K562 (cell line): ENCODE measurements around the gene USP12. TPM values are rescaled to one million over a fixed set of nuclear protein-coding genes. Genes with fewer than 3 reads are reported as not detected.

ENCODE experiments used
- CHD4 ChIP-seq: fragments of 200-600 bp; sonication (generic); IDR thresholded peaks from 3 replicates; pipeline ENCODE4 v1.6.1; 2012; ENCODE audit warnings: low read depth, mild to moderate bottlenecking, mixed read lengths, low read length, inconsistent platforms; ENCODE audit not compliant: insufficient read depth, insufficient replicate concordance, poor library complexity, severe bottlenecking
- DMBX1 ChIP-seq: fragments of 250-450 bp; sonication (Bioruptor Pico); IDR thresholded peaks from 2 replicates; pipeline ENCODE4 v1.8.0; 2022; ENCODE audit warnings: inconsistent platforms, mild to moderate bottlenecking, moderate library complexity, borderline replicate concordance
- DPF2 ChIP-seq: fragments of 450-650 bp; IDR thresholded peaks from 2 replicates; pipeline ENCODE4 v1.6.1; 2016
- MCM5 ChIP-seq: fragments of 450-650 bp; IDR thresholded peaks from 2 replicates; pipeline ENCODE4 v1.6.1; 2016; ENCODE audit warnings: low read depth
- NCOA4 ChIP-seq: fragments of 450-650 bp; IDR thresholded peaks from 2 replicates; pipeline ENCODE4 v1.6.1; 2018; ENCODE audit warnings: mild to moderate bottlenecking; ENCODE audit not compliant: partially characterized antibody
- POLR2A ChIP-seq: fragments of 450-650 bp; conservative IDR thresholded peaks from 2 replicates; pipeline ENCODE4 v1.6.1; 2016
- RFX1 ChIP-seq: fragments of 450-650 bp; IDR thresholded peaks from 2 replicates; pipeline ENCODE4 v1.6.1; 2016; ENCODE audit warnings: mild to moderate bottlenecking, moderate library complexity
- SNIP1 ChIP-seq: fragments of 450-650 bp; IDR thresholded peaks from 2 replicates; pipeline ENCODE4 v1.7.1; 2017; ENCODE audit warnings: low read depth, mild to moderate bottlenecking
- TARDBP ChIP-seq: fragments of 450-650 bp; IDR thresholded peaks from 2 replicates; pipeline ENCODE4 v1.6.1; 2016
- TCF7 ChIP-seq: sonication (generic); IDR thresholded peaks from 2 replicates; pipeline ENCODE4 v1.6.1; 2016; ENCODE audit warnings: antibody characterized with exemption, borderline replicate concordance
- ZNF124 ChIP-seq: sonication (generic); formaldehyde crosslinking; IDR thresholded peaks from 2 replicates; pipeline ENCODE4 v1.8.1; 2022; ENCODE audit warnings: missing genetic modification reagents
- ZNF551 ChIP-seq: fragments of 250-450 bp; sonication (Bioruptor Pico); IDR thresholded peaks from 2 replicates; pipeline ENCODE4 v1.5.0; 2021; ENCODE audit warnings: mild to moderate bottlenecking, moderate library complexity
- ZNF695 ChIP-seq: fragments of 450-650 bp; formaldehyde crosslinking; IDR thresholded peaks from 2 replicates; pipeline ENCODE4 v1.4.0; 2020; ENCODE audit warnings: mild to moderate bottlenecking, moderate library complexity
- polyA plus RNA-seq, 8 experiments: library from polyadenylated mRNA; depleted of rRNA in 4 of 8; stranded (reverse) in 5 of 8; unstranded in 3 of 8; fragments of >200 nt; fragmentation: Nextera tagmentation in 2 of 8; fragmentation: Illumina TruSeq in 1 of 8; extraction: Ambion mirVana in 2 of 8; extraction: Trizol in 1 of 8; gene quantifications; 2 replicates each; pipeline versions ENCODE4 v1.2.1 to v1.2.3, GENCODE V29; 2011 to 2014; ENCODE audit warnings: inconsistent platforms in 1 of 8, missing spikeins in 1 of 8
- total RNA-seq, 7 experiments: library from RNA; depleted of rRNA in 6 of 7; stranded (reverse); fragments of >200 nt in 6 of 7; fragmentation: Illumina TruSeq in 2 of 7; extraction: Trizol in 2 of 7; gene quantifications; 2 replicates each; pipeline versions ENCODE4 v1.2.1 to v1.2.3, GENCODE V29; 2011 to 2021; ENCODE audit warnings: low replicate concordance in 1 of 7
- TF ChIP-seq, protein P1 (sequence below): fragments of 450-650 bp; formaldehyde crosslinking; IDR thresholded peaks from 2 replicates; pipeline ENCODE4 v1.4.0; 2020; ENCODE audit warnings: mild to moderate bottlenecking, mixed read lengths
- TF ChIP-seq, protein P2 (sequence below): sonication (generic); formaldehyde crosslinking; IDR thresholded peaks from 2 replicates; pipeline ENCODE4 v1.4.0; 2020; ENCODE audit warnings: mild to moderate bottlenecking, missing genetic modification reagents
- TF ChIP-seq, protein P3 (sequence below): fragments of 450-650 bp; IDR thresholded peaks from 2 replicates; pipeline ENCODE4 v1.6.1; 2017; ENCODE audit warnings: antibody characterized with exemption
- TF ChIP-seq, protein P4 (sequence below): fragments of 450-650 bp; IDR thresholded peaks from 2 replicates; pipeline ENCODE4 v1.7.1; 2018; ENCODE audit warnings: mild to moderate bottlenecking, low read depth; ENCODE audit not compliant: partially characterized antibody

Gene USP12
- total and polyA plus RNA-seq, 9 of the 15 experiments (the other 6 are each of a cell fraction or from before 2014, with no cell fraction given), result 1.8 to 20.5 (median 13.3) TPM

DNA sequence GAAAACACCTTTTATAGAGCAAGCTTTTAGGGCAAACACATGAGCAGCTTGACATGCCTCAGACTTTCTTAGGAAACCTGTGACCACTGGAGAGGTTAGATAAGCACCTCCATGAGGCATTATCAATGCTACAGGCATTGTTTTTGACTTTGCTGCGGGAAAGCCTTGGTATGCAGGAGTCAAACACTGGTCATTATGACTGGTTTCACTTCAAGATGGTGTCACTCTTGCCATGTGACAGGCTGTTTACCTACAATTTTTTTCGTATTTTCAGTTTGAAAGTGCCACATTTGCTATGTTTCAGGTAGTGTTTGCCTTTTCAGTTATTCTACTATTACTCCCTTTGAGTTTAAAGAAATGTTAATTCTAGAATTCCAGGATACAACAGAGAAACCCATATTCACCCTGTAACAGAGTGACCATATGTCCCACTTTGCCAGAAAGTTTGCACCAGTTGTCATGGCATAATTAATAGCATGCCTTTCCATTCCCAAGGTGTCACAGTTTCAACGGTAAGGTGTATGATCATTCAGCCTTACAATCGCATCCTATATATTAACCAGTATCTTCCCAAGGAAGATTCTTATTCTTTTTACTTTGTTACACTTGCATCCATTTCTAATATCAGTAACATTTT, 33.0 kb downstream of the USP12 start (continued):
- TF ChIP-seq, protein P1, sequence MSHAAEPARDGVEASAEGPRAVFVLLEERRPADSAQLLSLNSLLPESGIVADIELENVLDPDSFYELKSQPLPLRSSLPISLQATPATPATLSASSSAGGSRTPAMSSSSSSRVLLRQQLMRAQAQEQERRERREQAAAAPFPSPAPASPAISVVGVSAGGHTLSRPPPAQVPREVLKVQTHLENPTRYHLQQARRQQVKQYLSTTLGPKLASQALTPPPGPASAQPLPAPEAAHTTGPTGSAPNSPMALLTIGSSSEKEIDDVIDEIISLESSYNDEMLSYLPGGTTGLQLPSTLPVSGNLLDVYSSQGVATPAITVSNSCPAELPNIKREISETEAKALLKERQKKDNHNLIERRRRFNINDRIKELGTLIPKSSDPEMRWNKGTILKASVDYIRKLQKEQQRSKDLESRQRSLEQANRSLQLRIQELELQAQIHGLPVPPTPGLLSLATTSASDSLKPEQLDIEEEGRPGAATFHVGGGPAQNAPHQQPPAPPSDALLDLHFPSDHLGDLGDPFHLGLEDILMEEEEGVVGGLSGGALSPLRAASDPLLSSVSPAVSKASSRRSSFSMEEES (CRISPR knock-in tag), result peak; percentile 65
- no peak for TF ChIP-seq CHD4
- no peak for TF ChIP-seq POLR2A
- peak; percentile 78 for TF ChIP-seq DPF2
- TF ChIP-seq ZNF551, result 0 out of 2 replicates have a peak, but pooled peaks have one; percentile 74
- no peak for TF ChIP-seq NCOA4
- no peak for TF ChIP-seq MCM5
- peak; percentile 100 for TF ChIP-seq DMBX1 (CRISPR knock-in tag)
- TF ChIP-seq, protein P2, sequence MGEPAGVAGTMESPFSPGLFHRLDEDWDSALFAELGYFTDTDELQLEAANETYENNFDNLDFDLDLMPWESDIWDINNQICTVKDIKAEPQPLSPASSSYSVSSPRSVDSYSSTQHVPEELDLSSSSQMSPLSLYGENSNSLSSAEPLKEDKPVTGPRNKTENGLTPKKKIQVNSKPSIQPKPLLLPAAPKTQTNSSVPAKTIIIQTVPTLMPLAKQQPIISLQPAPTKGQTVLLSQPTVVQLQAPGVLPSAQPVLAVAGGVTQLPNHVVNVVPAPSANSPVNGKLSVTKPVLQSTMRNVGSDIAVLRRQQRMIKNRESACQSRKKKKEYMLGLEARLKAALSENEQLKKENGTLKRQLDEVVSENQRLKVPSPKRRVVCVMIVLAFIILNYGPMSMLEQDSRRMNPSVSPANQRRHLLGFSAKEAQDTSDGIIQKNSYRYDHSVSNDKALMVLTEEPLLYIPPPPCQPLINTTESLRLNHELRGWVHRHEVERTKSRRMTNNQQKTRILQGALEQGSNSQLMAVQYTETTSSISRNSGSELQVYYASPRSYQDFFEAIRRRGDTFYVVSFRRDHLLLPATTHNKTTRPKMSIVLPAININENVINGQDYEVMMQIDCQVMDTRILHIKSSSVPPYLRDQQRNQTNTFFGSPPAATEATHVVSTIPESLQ (CRISPR knock-in tag), result no peak
- no peak for TF ChIP-seq RFX1
- no peak for TF ChIP-seq TARDBP
- no peak for TF ChIP-seq ZNF124 (CRISPR knock-in tag)
- TF ChIP-seq, protein P3, sequence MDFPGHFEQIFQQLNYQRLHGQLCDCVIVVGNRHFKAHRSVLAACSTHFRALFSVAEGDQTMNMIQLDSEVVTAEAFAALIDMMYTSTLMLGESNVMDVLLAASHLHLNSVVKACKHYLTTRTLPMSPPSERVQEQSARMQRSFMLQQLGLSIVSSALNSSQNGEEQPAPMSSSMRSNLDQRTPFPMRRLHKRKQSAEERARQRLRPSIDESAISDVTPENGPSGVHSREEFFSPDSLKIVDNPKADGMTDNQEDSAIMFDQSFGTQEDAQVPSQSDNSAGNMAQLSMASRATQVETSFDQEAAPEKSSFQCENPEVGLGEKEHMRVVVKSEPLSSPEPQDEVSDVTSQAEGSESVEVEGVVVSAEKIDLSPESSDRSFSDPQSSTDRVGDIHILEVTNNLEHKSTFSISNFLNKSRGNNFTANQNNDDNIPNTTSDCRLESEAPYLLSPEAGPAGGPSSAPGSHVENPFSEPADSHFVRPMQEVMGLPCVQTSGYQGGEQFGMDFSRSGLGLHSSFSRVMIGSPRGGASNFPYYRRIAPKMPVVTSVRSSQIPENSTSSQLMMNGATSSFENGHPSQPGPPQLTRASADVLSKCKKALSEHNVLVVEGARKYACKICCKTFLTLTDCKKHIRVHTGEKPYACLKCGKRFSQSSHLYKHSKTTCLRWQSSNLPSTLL, result no peak
- no peak for TF ChIP-seq SNIP1
- TF ChIP-seq TCF7, result no peak
- peak; percentile 89 for TF ChIP-seq ZNF695
- TF ChIP-seq, protein P4, sequence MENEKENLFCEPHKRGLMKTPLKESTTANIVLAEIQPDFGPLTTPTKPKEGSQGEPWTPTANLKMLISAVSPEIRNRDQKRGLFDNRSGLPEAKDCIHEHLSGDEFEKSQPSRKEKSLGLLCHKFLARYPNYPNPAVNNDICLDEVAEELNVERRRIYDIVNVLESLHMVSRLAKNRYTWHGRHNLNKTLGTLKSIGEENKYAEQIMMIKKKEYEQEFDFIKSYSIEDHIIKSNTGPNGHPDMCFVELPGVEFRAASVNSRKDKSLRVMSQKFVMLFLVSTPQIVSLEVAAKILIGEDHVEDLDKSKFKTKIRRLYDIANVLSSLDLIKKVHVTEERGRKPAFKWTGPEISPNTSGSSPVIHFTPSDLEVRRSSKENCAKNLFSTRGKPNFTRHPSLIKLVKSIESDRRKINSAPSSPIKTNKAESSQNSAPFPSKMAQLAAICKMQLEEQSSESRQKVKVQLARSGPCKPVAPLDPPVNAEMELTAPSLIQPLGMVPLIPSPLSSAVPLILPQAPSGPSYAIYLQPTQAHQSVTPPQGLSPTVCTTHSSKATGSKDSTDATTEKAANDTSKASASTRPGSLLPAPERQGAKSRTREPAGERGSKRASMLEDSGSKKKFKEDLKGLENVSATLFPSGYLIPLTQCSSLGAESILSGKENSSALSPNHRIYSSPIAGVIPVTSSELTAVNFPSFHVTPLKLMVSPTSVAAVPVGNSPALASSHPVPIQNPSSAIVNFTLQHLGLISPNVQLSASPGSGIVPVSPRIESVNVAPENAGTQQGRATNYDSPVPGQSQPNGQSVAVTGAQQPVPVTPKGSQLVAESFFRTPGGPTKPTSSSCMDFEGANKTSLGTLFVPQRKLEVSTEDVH, result no peak
